MM.1S (cell line): ENCODE measurements around the gene DLG4.
"Not testable (repeated sequence)": the region's sequence is repeated elsewhere in the genome, so short reads cannot be mapped to it uniquely, and the experiment has no call there.

Source experiments
- DNase-seq: peaks from one replicate; pipeline ENCODE4 v3.0.0-alpha.2; 2015
- H2AFZ ChIP-seq: fragments of 300-600 bp; sonication (generic); 2 replicates; pipeline ENCODE4 v1.6.0; 2016; ENCODE audit warnings: antibody characterized with exemption, low read length
- H3F3A ChIP-seq: fragments of 300-600 bp; sonication (generic); 2 replicates; pipeline ENCODE4 v1.6.1; 2016; ENCODE audit warnings: mild to moderate bottlenecking, antibody characterized with exemption, low read length, moderate library complexity, mixed read lengths; ENCODE audit not compliant: insufficient read depth
- H3K27ac ChIP-seq: fragments of 300-600 bp; sonication (generic); 2 replicates; pipeline ENCODE4 v1.5.1; 2016; ENCODE audit warnings: mild to moderate bottlenecking, low read length
- H3K27me3 ChIP-seq: fragments of 300-600 bp; sonication (generic); replicated peaks from 2 replicates; pipeline ENCODE4 v1.6.0; 2016; ENCODE audit warnings: low read length; ENCODE audit not compliant: insufficient read depth
- H3K36me3 ChIP-seq: fragments of 300-600 bp; sonication (generic); replicated peaks from 2 replicates; pipeline ENCODE4 v1.6.1; 2016; ENCODE audit warnings: mild to moderate bottlenecking, low read length, mixed read lengths; ENCODE audit not compliant: insufficient read depth
- H3K4me1 ChIP-seq: fragments of 300-600 bp; sonication (generic); 2 replicates; pipeline ENCODE4 v1.6.1; 2016; ENCODE audit warnings: low read length, mixed read lengths
- H3K4me2 ChIP-seq: fragments of 300-600 bp; sonication (generic); 2 replicates; pipeline ENCODE4 v1.6.0; 2016; ENCODE audit warnings: low read depth, low read length
- H3K4me3 ChIP-seq: fragments of 300-600 bp; sonication (generic); 2 replicates; pipeline ENCODE4 v1.5.1; 2016; ENCODE audit warnings: low read length, mixed read lengths
- H3K79me2 ChIP-seq: fragments of 300-600 bp; sonication (generic); 2 replicates; pipeline ENCODE4 v1.6.1; 2016; ENCODE audit warnings: mixed run types, low read length, mixed read lengths
- H3K9ac ChIP-seq: fragments of 300-600 bp; sonication (generic); 2 replicates; pipeline ENCODE4 v1.6.1; 2016; ENCODE audit warnings: low read length, mixed read lengths
- H3K9me2 ChIP-seq: fragments of 300-600 bp; sonication (generic); replicated peaks from 2 replicates; pipeline ENCODE4 v1.6.1; 2016; ENCODE audit warnings: mild to moderate bottlenecking, low read length, mixed read lengths; ENCODE audit not compliant: insufficient read depth
- H3K9me3 ChIP-seq: fragments of 300-600 bp; sonication (generic); replicated peaks from 2 replicates; pipeline ENCODE4 v1.6.1; 2016; ENCODE audit warnings: mild to moderate bottlenecking, low read length, mixed read lengths; ENCODE audit not compliant: insufficient read depth
- H4K20me1 ChIP-seq: fragments of 300-600 bp; sonication (generic); 2 replicates; pipeline ENCODE4 v1.6.1; 2016; ENCODE audit warnings: mild to moderate bottlenecking, low read length, moderate library complexity, mixed read lengths; ENCODE audit not compliant: insufficient read depth
- CTCF ChIP-seq: fragments of 300-600 bp; sonication (generic); IDR thresholded peaks from 2 replicates; pipeline ENCODE4 v1.5.1; 2016; ENCODE audit warnings: antibody characterized with exemption, low read length, mixed read lengths
- EZH2 ChIP-seq: fragments of 300-600 bp; sonication (generic); optimal IDR thresholded peaks from 2 replicates; pipeline ENCODE3; 2017; ENCODE audit warnings: low read depth, mild to moderate bottlenecking, antibody characterized with exemption, low read length, mixed read lengths
- EZH2phosphoT487 ChIP-seq: fragments of 300-600 bp; sonication (generic); IDR thresholded peaks from 2 replicates; pipeline ENCODE4 v1.6.1; 2018; ENCODE audit warnings: antibody characterized with exemption, low read length

DLG4 gene

GRCh38 chr17:7168841-7169564 lies 50.6 kb downstream of the DLG4 start:
- not testable (repeated sequence) for H3K4me2 ChIP-seq, H3F3A ChIP-seq, H3K9me2 ChIP-seq, H2AFZ ChIP-seq, H3K4me3 ChIP-seq, H3K4me1 ChIP-seq, H3K79me2 ChIP-seq, H3K27ac ChIP-seq, DNase-seq, H3K36me3 ChIP-seq, H4K20me1 ChIP-seq, H3K9ac ChIP-seq, H3K9me3 ChIP-seq
- peaks cover 91% of the 10 kb centered on the region for H3K27me3 ChIP-seq

DNA sequence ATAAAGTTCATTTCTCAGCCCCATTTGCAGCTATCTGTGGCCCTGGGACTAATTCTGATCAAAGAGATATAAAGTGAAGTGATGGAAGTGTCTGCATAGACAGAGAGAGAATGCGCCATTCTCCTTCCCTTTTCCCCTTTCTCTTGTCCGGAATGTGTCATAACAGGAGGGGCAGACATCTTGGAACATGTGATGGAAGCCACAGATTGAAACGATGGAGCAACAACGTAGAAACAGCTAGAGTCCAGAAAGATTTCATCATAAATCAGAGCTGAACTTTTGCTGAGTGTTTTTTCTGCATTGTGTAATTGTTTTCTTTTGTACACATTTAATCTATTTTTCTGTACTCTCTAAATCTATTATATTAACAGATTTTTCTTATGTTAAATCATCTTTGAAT lies 51.8 kb downstream of the DLG4 start:
- no peak overlapping the region for H3K4me3 ChIP-seq
- H3K9ac ChIP-seq = no peak overlapping the region
- no peaks in the 10 kb centered on the region for H3K36me3 ChIP-seq
- no peaks in the 10 kb centered on the region for H3K4me1 ChIP-seq
- no peaks in the 10 kb centered on the region for H3K79me2 ChIP-seq
- no peak overlapping the region for H2AFZ ChIP-seq
- no peak overlapping the region for H3K4me2 ChIP-seq
- no peak overlapping the region for H3K27ac ChIP-seq
- H3K27me3 ChIP-seq = peaks cover 91% of the 10 kb centered on the region
- H4K20me1 ChIP-seq = no peaks in the 10 kb centered on the region
- no peaks in the 10 kb centered on the region for H3F3A ChIP-seq
- no peak for DNase-seq
- no peaks in the 10 kb centered on the region for H3K9me3 ChIP-seq
- H3K9me2 ChIP-seq = no peaks in the 10 kb centered on the region
- TF ChIP-seq EZH2phosphoT487 (no peak), CTCF (no peak), EZH2 (no peak)

DNA sequence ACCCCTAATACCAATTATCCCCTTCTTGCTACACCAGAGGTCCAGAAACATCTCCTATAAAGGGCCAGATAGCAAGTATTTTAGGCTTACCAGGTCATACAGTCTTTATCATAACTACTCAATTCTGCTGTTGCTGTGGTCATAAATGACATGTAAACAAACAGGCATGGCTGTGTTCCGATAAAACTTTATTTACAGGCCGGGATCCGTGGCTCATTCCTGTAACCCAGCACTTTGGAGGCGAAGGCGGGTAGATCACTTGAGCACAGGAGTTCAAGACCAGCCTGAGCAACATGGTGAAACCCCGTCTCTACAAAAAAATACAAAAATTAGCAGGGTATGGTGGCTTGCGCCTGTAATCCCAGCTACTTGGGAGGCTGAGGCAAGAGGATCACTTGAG lies 52.8 kb downstream of the DLG4 start:
- Histone ChIP-seq H3K9ac (no peak overlapping the region), H3K4me3 (no peak overlapping the region), H3K4me2 (no peak overlapping the region), H3K4me1 (no peaks in the 10 kb centered on the region), H3K27ac (no peak overlapping the region), H3K27me3 (peaks cover 92% of the 10 kb centered on the region), H3K36me3 (no peaks in the 10 kb centered on the region), H2AFZ (no peak overlapping the region), H3F3A (no peaks in the 10 kb centered on the region), H3K79me2 (no peaks in the 10 kb centered on the region), H4K20me1 (no peaks in the 10 kb centered on the region), H3K9me2 (no peaks in the 10 kb centered on the region), H3K9me3 (no peaks in the 10 kb centered on the region)
- TF ChIP-seq CTCF (no peak), EZH2 (no peak), EZH2phosphoT487 (no peak)
- no peak for DNase-seq

DNA sequence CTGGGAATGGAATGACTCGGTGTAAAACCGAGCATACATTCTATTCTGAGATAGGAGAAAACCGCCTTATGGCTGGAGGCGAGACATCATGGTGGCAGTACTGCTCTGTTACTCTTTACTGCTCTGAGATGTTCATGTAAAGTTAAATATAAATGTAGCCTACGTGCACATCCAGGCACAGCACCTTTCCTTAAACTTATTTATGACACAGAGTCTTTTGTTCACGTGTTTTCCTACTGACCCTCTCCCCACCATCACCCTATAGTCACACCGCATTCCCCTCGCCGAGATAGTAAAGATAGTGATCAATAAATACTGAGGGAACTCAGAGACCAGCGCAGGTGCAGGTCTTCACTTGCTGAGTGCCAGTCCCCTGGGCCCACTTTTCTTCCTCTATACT lies 60.1 kb downstream of the DLG4 start:
- peaks cover 92% of the 10 kb centered on the region for H3K27me3 ChIP-seq
- H3F3A ChIP-seq, H3K9me2 ChIP-seq, H3K4me2 ChIP-seq, H3K4me3 ChIP-seq, H3K79me2 ChIP-seq, H4K20me1 ChIP-seq, H3K9me3 ChIP-seq, DNase-seq, H2AFZ ChIP-seq, H3K27ac ChIP-seq, H3K4me1 ChIP-seq, H3K36me3 ChIP-seq, H3K9ac ChIP-seq: not testable (repeated sequence)

DNA sequence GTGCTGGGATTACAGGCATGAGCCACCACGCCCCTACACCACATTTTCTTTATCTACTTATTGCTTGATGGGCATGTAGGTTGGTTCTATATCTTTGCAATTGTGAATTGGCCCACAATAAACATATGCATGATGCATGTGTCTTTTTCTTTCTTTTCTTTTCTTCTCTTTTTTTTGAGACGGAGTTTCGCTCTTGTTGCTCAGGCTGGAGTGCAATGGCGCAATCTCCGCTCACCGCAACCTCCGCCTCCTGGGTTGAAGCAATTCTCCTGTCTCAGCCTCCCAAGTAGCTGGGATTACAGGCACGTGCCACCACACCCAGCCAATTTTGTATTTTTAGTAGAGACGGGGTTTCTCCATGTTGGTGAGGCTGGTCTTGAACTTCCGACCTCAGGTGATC lies 61.2 kb downstream of the DLG4 start:
- not testable (repeated sequence) for DNase-seq

More for the DNA sequence above, 61.2 kb downstream of the DLG4 start:
- not testable (repeated sequence) for H3K27ac ChIP-seq, H3K79me2 ChIP-seq, H3K4me1 ChIP-seq, H3K36me3 ChIP-seq, H3K9me3 ChIP-seq, H3K9me2 ChIP-seq, H3K4me3 ChIP-seq, H4K20me1 ChIP-seq, H3K9ac ChIP-seq, H3K4me2 ChIP-seq, H3F3A ChIP-seq, H2AFZ ChIP-seq
- peaks cover 94% of the 10 kb centered on the region for H3K27me3 ChIP-seq
